ENCODE data around the gene SDHB.

GRCh38 chr1:17018849-17019248 is 35.0 kb downstream of the SDHB start:
- TF ChIP-seq SPI1 (IDR thresholded peaks at IDR 0.05; ENCODE audit: borderline replicate concordance, low read depth, low read length) (no peak), CTCF (IDR thresholded peaks at IDR 0.05 in 2 of 3, conservative IDR thresholded peaks at IDR 0.05 in 1 of 3; ENCODE audit: insufficient read depth in 2 of 3, low read depth in 1 of 3, low read length in 3 of 3) (no peak), TARDBP (IDR thresholded peaks at IDR 0.05) (no peak)
